HepG2 (cell line): ENCODE results near the gene PPIA. TPM values are rescaled to one million over a fixed set of nuclear protein-coding genes. Genes with fewer than 3 reads are reported as not detected.
A peak's percentile ranks its signal among the peaks of the same experiment; 100 is the strongest.

Experiments used
- FOSL1 ChIP-seq: sonication (generic); formaldehyde crosslinking; IDR thresholded peaks from 2 replicates; pipeline ENCODE4 v1.9.0; 2021; ENCODE audit warnings: missing genetic modification reagents, borderline replicate concordance
- FOXC1 ChIP-seq: sonication (generic); formaldehyde crosslinking; IDR thresholded peaks from 2 replicates; pipeline ENCODE4 v1.8.0; 2022; ENCODE audit warnings: mild to moderate bottlenecking, missing genetic modification reagents, borderline replicate concordance
- HOXA9 ChIP-seq: sonication (generic); formaldehyde crosslinking; IDR thresholded peaks from 2 replicates; pipeline ENCODE4 v1.8.1; 2022; ENCODE audit warnings: missing genetic modification reagents, mild to moderate bottlenecking, moderate library complexity, borderline replicate concordance
- IKZF1 ChIP-seq: fragments of 450-650 bp; IDR thresholded peaks from 2 replicates; pipeline ENCODE4 v1.7.1; 2016
- IKZF4 ChIP-seq: sonication (generic); formaldehyde crosslinking; IDR thresholded peaks from 2 replicates; pipeline ENCODE4 v1.5.1; 2020; ENCODE audit warnings: borderline replicate concordance, mild to moderate bottlenecking, low read depth, missing genetic modification reagents; ENCODE audit errors: not compliant biosample characterization
- RBFOX2 ChIP-seq: fragments of 200-400 bp; formaldehyde crosslinking; IDR thresholded peaks from 2 replicates; pipeline ENCODE4 v1.6.1; 2017; ENCODE audit warnings: low read depth, mild to moderate bottlenecking, low read length
- SMYD3 ChIP-seq: sonication (generic); formaldehyde crosslinking; IDR thresholded peaks from 2 replicates; pipeline ENCODE4 v1.8.1; 2023; ENCODE audit warnings: mild to moderate bottlenecking, missing genetic modification reagents
- U2AF2 ChIP-seq: fragments of 200-400 bp; formaldehyde crosslinking; IDR thresholded peaks from 2 replicates; pipeline ENCODE4 v1.6.1; 2017; ENCODE audit warnings: low read depth, mild to moderate bottlenecking, low read length
- YEATS2 ChIP-seq: sonication (generic); formaldehyde crosslinking; IDR thresholded peaks from 2 replicates; pipeline ENCODE4 v1.4.0; 2020; ENCODE audit warnings: missing genetic modification reagents, borderline replicate concordance
- ZKSCAN8 ChIP-seq: IDR thresholded peaks from 2 replicates; pipeline ENCODE4 v1.6.1; 2016; ENCODE audit warnings: borderline replicate concordance, missing genetic modification reagents, missing compliant biosample characterization
- ZNF124 ChIP-seq: sonication (generic); formaldehyde crosslinking; IDR thresholded peaks from 2 replicates; pipeline ENCODE4 v1.4.0; 2020; ENCODE audit warnings: missing genetic modification reagents
- ZNF333 ChIP-seq: sonication (generic); formaldehyde crosslinking; IDR thresholded peaks from 2 replicates; pipeline ENCODE4 v1.4.0; 2020; ENCODE audit warnings: mild to moderate bottlenecking, missing genetic modification reagents, borderline replicate concordance
- ZNF563 ChIP-seq: sonication (generic); formaldehyde crosslinking; IDR thresholded peaks from 2 replicates; pipeline ENCODE4 v1.8.0; 2022; ENCODE audit warnings: mild to moderate bottlenecking, moderate library complexity, missing genetic modification reagents
- ZSCAN12 ChIP-seq: sonication (generic); formaldehyde crosslinking; IDR thresholded peaks from 2 replicates; pipeline ENCODE4 v1.9.0; 2021; ENCODE audit warnings: mild to moderate bottlenecking, missing genetic modification reagents
- polyA plus RNA-seq, 8 experiments: library from polyadenylated mRNA; depleted of rRNA in 3 of 8; stranded (reverse) in 7 of 8; unstranded in 1 of 8; fragments of >200 nt; fragmentation: Illumina TruSeq in 4 of 8; extraction: Trizol in 4 of 8; gene quantifications; 2 replicates each; pipeline versions ENCODE4 v1.2.1 to v1.2.3, GENCODE V29; 2011 to 2016; ENCODE audit warnings: low read depth in 4 of 8, missing spikeins in 1 of 8, mixed read lengths in 1 of 8; ENCODE audit not compliant: insufficient read depth in 1 of 8
- total RNA-seq, 5 experiments: library from RNA; depleted of rRNA; stranded (reverse); fragments of >200 nt; fragmentation: Illumina TruSeq; extraction: Trizol; gene quantifications; 2 replicates each; pipeline ENCODE4 v1.2.3, GENCODE V29; 2016; ENCODE audit warnings: low read depth in 1 of 5
- TF ChIP-seq, protein P1 (sequence below): sonication (generic); formaldehyde crosslinking; IDR thresholded peaks from 2 replicates; pipeline ENCODE4 v1.4.0; 2020; ENCODE audit warnings: missing genetic modification reagents
- TF ChIP-seq, protein P2 (sequence below): IDR thresholded peaks from 2 replicates; pipeline ENCODE4 v1.6.1; 2016; ENCODE audit warnings: low read depth, borderline replicate concordance
- TF ChIP-seq, protein P3 (sequence below): sonication (generic); formaldehyde crosslinking; IDR thresholded peaks from 2 replicates; pipeline ENCODE4 v1.5.0; 2020; ENCODE audit warnings: mild to moderate bottlenecking, missing genetic modification reagents, borderline replicate concordance
- TF ChIP-seq, protein P4 (sequence below): sonication (generic); formaldehyde crosslinking; IDR thresholded peaks from 2 replicates; pipeline ENCODE4 v1.4.0; 2020; ENCODE audit warnings: missing genetic modification reagents
- TF ChIP-seq, protein P5 (sequence below): sonication (generic); formaldehyde crosslinking; IDR thresholded peaks from 2 replicates; pipeline ENCODE4 v1.4.0; 2020; ENCODE audit warnings: low read depth, missing genetic modification reagents

The PPIA gene
- total and polyA plus RNA-seq, 2 of the 13 experiments (the other 11 are each of a cell fraction or from before 2014, with no cell fraction given), result 2,268 to 3,010 TPM

DNA sequence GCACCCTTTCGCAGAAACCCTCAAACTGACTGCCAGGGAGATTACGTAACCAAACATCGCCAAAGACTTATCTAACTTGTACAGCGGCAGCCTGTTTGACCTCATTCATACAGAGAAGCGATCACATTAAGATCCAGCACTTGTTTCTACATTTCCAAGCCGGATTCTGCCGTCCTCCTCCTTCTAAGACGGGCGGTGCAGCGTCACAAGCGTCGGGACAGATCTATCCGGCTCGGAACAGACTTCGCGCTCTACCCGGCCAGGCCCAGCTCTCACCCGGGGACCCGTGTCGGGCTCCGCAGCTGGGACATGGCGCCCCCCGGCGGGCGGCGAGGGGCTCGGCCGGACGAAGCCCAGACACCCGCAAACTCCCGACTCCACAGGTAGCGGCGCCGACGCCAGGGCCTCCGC, 51.0 kb downstream of the PPIA start (continued):
- TF ChIP-seq, protein P1, sequence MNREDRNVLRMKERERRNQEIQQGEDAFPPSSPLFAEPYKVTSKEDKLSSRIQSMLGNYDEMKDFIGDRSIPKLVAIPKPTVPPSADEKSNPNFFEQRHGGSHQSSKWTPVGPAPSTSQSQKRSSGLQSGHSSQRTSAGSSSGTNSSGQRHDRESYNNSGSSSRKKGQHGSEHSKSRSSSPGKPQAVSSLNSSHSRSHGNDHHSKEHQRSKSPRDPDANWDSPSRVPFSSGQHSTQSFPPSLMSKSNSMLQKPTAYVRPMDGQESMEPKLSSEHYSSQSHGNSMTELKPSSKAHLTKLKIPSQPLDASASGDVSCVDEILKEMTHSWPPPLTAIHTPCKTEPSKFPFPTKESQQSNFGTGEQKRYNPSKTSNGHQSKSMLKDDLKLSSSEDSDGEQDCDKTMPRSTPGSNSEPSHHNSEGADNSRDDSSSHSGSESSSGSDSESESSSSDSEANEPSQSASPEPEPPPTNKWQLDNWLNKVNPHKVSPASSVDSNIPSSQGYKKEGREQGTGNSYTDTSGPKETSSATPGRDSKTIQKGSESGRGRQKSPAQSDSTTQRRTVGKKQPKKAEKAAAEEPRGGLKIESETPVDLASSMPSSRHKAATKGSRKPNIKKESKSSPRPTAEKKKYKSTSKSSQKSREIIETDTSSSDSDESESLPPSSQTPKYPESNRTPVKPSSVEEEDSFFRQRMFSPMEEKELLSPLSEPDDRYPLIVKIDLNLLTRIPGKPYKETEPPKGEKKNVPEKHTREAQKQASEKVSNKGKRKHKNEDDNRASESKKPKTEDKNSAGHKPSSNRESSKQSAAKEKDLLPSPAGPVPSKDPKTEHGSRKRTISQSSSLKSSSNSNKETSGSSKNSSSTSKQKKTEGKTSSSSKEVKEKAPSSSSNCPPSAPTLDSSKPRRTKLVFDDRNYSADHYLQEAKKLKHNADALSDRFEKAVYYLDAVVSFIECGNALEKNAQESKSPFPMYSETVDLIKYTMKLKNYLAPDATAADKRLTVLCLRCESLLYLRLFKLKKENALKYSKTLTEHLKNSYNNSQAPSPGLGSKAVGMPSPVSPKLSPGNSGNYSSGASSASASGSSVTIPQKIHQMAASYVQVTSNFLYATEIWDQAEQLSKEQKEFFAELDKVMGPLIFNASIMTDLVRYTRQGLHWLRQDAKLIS (CRISPR knock-in tag), result no peak
- TF ChIP-seq, protein P2, sequence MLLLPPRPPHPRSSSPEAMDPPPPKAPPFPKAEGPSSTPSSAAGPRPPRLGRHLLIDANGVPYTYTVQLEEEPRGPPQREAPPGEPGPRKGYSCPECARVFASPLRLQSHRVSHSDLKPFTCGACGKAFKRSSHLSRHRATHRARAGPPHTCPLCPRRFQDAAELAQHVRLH (CRISPR knock-in tag), result no peak; the same call in 1 of the 2 replicates
- TF ChIP-seq YEATS2 (CRISPR knock-in tag) (no peak), U2AF2 (no peak), ZNF563 (CRISPR knock-in tag) (no peak), IKZF1 (no peak), RBFOX2 (no peak), IKZF4 (CRISPR knock-in tag) (no peak), ZNF124 (CRISPR knock-in tag) (no peak), ZNF333 (no peak), HOXA9 (CRISPR knock-in tag) (no peak), FOSL1 (CRISPR knock-in tag) (no peak), FOXC1 (CRISPR knock-in tag) (no peak), SMYD3 (CRISPR knock-in tag) (no peak), ZKSCAN8 (CRISPR knock-in tag) (no peak), ZSCAN12 (no peak)
- TF ChIP-seq, protein P3, sequence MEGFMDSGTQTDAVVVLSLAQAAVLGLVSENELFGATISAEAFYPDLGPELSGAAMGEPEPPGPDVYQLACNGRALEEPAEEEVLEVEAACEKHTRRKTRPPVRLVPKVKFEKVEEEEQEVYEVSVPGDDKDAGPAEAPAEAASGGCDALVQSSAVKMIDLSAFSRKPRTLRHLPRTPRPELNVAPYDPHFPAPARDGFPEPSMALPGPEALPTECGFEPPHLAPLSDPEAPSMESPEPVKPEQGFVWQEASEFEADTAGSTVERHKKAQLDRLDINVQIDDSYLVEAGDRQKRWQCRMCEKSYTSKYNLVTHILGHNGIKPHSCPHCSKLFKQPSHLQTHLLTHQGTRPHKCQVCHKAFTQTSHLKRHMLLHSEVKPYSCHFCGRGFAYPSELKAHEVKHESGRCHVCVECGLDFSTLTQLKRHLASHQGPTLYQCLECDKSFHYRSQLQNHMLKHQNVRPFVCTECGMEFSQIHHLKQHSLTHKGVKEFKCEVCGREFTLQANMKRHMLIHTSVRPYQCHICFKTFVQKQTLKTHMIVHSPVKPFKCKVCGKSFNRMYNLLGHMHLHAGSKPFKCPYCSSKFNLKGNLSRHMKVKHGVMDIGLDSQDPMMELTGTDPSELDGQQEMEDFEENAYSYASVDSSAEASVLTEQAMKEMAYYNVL (CRISPR knock-in tag), result peak; percentile 45; the same call in 1 of the 2 replicates
- TF ChIP-seq, protein P4, sequence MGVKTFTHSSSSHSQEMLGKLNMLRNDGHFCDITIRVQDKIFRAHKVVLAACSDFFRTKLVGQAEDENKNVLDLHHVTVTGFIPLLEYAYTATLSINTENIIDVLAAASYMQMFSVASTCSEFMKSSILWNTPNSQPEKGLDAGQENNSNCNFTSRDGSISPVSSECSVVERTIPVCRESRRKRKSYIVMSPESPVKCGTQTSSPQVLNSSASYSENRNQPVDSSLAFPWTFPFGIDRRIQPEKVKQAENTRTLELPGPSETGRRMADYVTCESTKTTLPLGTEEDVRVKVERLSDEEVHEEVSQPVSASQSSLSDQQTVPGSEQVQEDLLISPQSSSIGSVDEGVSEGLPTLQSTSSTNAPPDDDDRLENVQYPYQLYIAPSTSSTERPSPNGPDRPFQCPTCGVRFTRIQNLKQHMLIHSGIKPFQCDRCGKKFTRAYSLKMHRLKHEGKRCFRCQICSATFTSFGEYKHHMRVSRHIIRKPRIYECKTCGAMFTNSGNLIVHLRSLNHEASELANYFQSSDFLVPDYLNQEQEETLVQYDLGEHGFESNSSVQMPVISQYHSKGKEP (CRISPR knock-in tag), result no peak
- TF ChIP-seq, protein P5, sequence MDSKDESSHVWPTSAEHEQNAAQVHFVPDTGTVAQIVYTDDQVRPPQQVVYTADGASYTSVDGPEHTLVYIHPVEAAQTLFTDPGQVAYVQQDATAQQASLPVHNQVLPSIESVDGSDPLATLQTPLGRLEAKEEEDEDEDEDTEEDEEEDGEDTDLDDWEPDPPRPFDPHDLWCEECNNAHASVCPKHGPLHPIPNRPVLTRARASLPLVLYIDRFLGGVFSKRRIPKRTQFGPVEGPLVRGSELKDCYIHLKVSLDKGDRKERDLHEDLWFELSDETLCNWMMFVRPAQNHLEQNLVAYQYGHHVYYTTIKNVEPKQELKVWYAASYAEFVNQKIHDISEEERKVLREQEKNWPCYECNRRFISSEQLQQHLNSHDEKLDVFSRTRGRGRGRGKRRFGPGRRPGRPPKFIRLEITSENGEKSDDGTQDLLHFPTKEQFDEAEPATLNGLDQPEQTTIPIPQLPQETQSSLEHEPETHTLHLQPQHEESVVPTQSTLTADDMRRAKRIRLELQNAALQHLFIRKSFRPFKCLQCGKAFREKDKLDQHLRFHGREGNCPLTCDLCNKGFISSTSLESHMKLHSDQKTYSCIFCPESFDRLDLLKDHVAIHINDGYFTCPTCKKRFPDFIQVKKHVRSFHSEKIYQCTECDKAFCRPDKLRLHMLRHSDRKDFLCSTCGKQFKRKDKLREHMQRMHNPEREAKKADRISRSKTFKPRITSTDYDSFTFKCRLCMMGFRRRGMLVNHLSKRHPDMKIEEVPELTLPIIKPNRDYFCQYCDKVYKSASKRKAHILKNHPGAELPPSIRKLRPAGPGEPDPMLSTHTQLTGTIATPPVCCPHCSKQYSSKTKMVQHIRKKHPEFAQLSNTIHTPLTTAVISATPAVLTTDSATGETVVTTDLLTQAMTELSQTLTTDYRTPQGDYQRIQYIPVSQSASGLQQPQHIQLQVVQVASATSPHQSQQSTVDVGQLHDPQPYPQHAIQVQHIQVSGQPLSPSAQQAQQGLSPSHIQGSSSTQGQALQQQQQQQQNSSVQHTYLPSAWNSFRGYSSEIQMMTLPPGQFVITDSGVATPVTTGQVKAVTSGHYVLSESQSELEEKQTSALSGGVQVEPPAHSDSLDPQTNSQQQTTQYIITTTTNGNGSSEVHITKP (CRISPR knock-in tag), result no peak
